A549 (cell line): Measurements from ENCODE around the gene IGF2BP3.

ENCODE experiments used
- CHD2 ChIP-seq: fragments of 150-350 bp; IDR thresholded peaks from 2 replicates; pipeline ENCODE4 v1.6.1; 2014; ENCODE audit warnings: low read length; ENCODE audit not compliant: partially characterized antibody
- CTCF ChIP-seq: fragments of >200 bp; sonication (Bioruptor Twin); formaldehyde crosslinking; IDR thresholded peaks from 3 replicates; pipeline ENCODE4 v1.5.1; 2016
- EP300 ChIP-seq, 2 experiments: fragments of >200 bp; sonication (Bioruptor Twin); formaldehyde crosslinking; IDR thresholded peaks; 2 replicates in 1 of 2; 3 replicates in 1 of 2; pipeline ENCODE4 v1.6.1; 2016 to 2017
- GATA3 ChIP-seq: IDR thresholded peaks from 2 replicates; pipeline ENCODE4 v1.6.1; 2012; ENCODE audit warnings: borderline replicate concordance
- HDAC2 ChIP-seq: fragments of 200-600 bp; sonication (generic); IDR thresholded peaks from 2 replicates; pipeline ENCODE4 v1.6.1; 2016
- KDM1A ChIP-seq: fragments of 200-600 bp; sonication (generic); IDR thresholded peaks from 2 replicates; pipeline ENCODE4 v1.6.1; 2016; ENCODE audit warnings: low read depth, mild to moderate bottlenecking
- MAFK ChIP-seq: fragments of 450-650 bp; IDR thresholded peaks from 2 replicates; pipeline ENCODE4 v1.6.1; 2014; ENCODE audit not compliant: partially characterized antibody
- MAZ ChIP-seq: fragments of 150-350 bp; IDR thresholded peaks from 2 replicates; pipeline ENCODE4 v1.6.1; 2014; ENCODE audit warnings: antibody characterized with exemption, low read depth, low read length, borderline replicate concordance
- RFX5 ChIP-seq: fragments of 450-650 bp; IDR thresholded peaks from 2 replicates; pipeline ENCODE4 v1.7.1; 2014; ENCODE audit warnings: antibody characterized with exemption, mild to moderate bottlenecking, moderate library complexity
- RNF2 ChIP-seq: fragments of 200-600 bp; sonication (generic); IDR thresholded peaks from 2 replicates; pipeline ENCODE4 v1.6.1; 2016; ENCODE audit warnings: low read depth, mild to moderate bottlenecking, antibody characterized with exemption, moderate library complexity, borderline replicate concordance
- TP53 ChIP-seq: fragments of 250-450 bp; sonication (Bioruptor Pico); IDR thresholded peaks from 2 replicates; pipeline ENCODE4 v1.5.0; 2021; ENCODE audit warnings: mild to moderate bottlenecking, moderate library complexity

- no peak for TF ChIP-seq CTCF
- TF ChIP-seq GATA3, result no peak
- no peak for TF ChIP-seq MAZ
- no peak for TF ChIP-seq EP300 (IDR thresholded peaks at IDR 0.05)
- no peak for TF ChIP-seq HDAC2
- TF ChIP-seq KDM1A, result no peak
- TF ChIP-seq CHD2, result no peak
- TF ChIP-seq RFX5, result no peak
- TF ChIP-seq TP53, result no peak
- TF ChIP-seq RNF2, result no peak
- TF ChIP-seq MAFK, result no peak
Observed at GRCh38 chr7:23477962-23478866, 7.9 kb upstream of the IGF2BP3 start.
